Endodermal cell (in vitro differentiated cells): ENCODE measurements around the gene SYP. TPM values are rescaled to one million over a fixed set of nuclear protein-coding genes. Genes with fewer than 3 reads are reported as not detected.

Experiments used
- DNase-seq: peaks from one replicate; pipeline ENCODE4 v3.0.0-alpha.2; 2017
- H3K27ac ChIP-seq: 2 replicates; pipeline ENCODE4 v1.5.1; 2013; ENCODE audit warnings: mild to moderate bottlenecking, low read depth, low read length, moderate library complexity
- H3K27me3 ChIP-seq: 2 replicates; pipeline ENCODE4 v1.6.1; 2013; ENCODE audit warnings: mild to moderate bottlenecking, low read length, moderate library complexity; ENCODE audit not compliant: insufficient read depth, control insufficient read depth, poor library complexity, severe bottlenecking
- H3K36me3 ChIP-seq: 2 replicates; pipeline ENCODE4 v1.7.0; 2013; ENCODE audit warnings: mild to moderate bottlenecking, low read length, moderate library complexity; ENCODE audit not compliant: control insufficient read depth, insufficient read depth
- H3K4me1 ChIP-seq: one replicate; pipeline ENCODE4 v1.7.0; 2013; ENCODE audit warnings: low read length; ENCODE audit not compliant: control insufficient read depth, insufficient read depth
- H3K4me3 ChIP-seq: 2 replicates; pipeline ENCODE4 v1.5.1; 2013; ENCODE audit warnings: mild to moderate bottlenecking, low read length, moderate library complexity
- H3K9ac ChIP-seq: 2 replicates; pipeline ENCODE4 v1.6.1; 2013; ENCODE audit warnings: mild to moderate bottlenecking, low read length, moderate library complexity; ENCODE audit not compliant: poor library complexity, severe bottlenecking; ENCODE audit errors: extremely low read depth
- H3K9me3 ChIP-seq: 2 replicates; pipeline ENCODE4 v1.6.1; 2013; ENCODE audit warnings: mild to moderate bottlenecking, low read length, moderate library complexity; ENCODE audit not compliant: control insufficient read depth
- H3K27ac Mint-ChIP-seq: 2 replicates; pipeline ENCODE4 v1.8.0; 2020; ENCODE audit warnings: mixed read lengths
- H3K27me3 Mint-ChIP-seq: 2 replicates; pipeline ENCODE4 v1.8.0; 2021; ENCODE audit warnings: mild to moderate bottlenecking, mixed read lengths; ENCODE audit not compliant: insufficient read depth
- H3K36me3 Mint-ChIP-seq: 2 replicates; pipeline ENCODE4 v1.8.0; 2020; ENCODE audit warnings: low read depth, mixed read lengths
- H3K4me1 Mint-ChIP-seq: 2 replicates; pipeline ENCODE4 v1.8.0; 2020; ENCODE audit warnings: mixed read lengths
- H3K4me3 Mint-ChIP-seq: 2 replicates; pipeline ENCODE4 v1.8.0; 2020; ENCODE audit warnings: mild to moderate bottlenecking, moderate library complexity, mixed read lengths
- H3K9me3 Mint-ChIP-seq: 2 replicates; pipeline ENCODE4 v1.8.0; 2020; ENCODE audit warnings: mild to moderate bottlenecking, mixed read lengths
- CTCF ChIP-seq: fragments of 200-600 bp; sonication (generic); conservative IDR thresholded peaks from 2 replicates; pipeline ENCODE4 v1.5.0; 2021; ENCODE audit warnings: antibody characterized with exemption, mild to moderate bottlenecking
- WGBS, 2 experiments: methylation state at CpG; one replicate each; pipeline versions ENCODE4 v1.1.5 to v1.1.7; 2013; ENCODE audit warnings: missing lambda C conversion rate in 2 of 2, mixed read lengths in 1 of 2; ENCODE audit not compliant: insufficient coverage in 1 of 2, insufficient read length in 1 of 2; 5-methylcytosine and 5-hydroxymethylcytosine counted together
- total RNA-seq, 2 donors: library from RNA; stranded (reverse); fragmentation: NEBNext Ultra II Directional in 1 of 2; extraction: Animal tissue kit (Norgen Biotek cat#: 25700) in 1 of 2; gene quantifications; 2 replicates in 1 of 2; 3 replicates in 1 of 2; pipeline ENCODE4 v1.2.1, GENCODE V29; 2021

SYP gene
- total RNA-seq, 2 donors from 2014 or later: 0.48 to 0.51 TPM

- Mint-ChIP-seq H3K27ac (no peak overlapping the region), H3K4me3 (no peak overlapping the region), H3K9me3 (peaks cover 55% of the 10 kb centered on the region), H3K36me3 (peaks cover 8% of the 10 kb centered on the region), H3K27me3 (no peaks in the 10 kb centered on the region), H3K4me1 (no peaks in the 10 kb centered on the region)
- no peak for TF ChIP-seq CTCF
- H3K27ac ChIP-seq: no peak overlapping the region
- no peaks in the 10 kb centered on the region for H3K4me1 ChIP-seq
- no peaks in the 10 kb centered on the region for H3K9me3 ChIP-seq
- WGBS, 2 experiments: 91 to 94% methylated on average over 2 to 7 of the region's 7 CpGs
- no peaks in the 10 kb centered on the region for H3K36me3 ChIP-seq
- no peak overlapping the region for H3K4me3 ChIP-seq
- no peak overlapping the region for H3K9ac ChIP-seq
- no peak for DNase-seq
- no peaks in the 10 kb centered on the region for H3K27me3 ChIP-seq
Observed at GRCh38 chrX:49238735-49239134, 38.7 kb upstream of the SYP start.

- no peaks in the 10 kb centered on the region for H3K9me3 ChIP-seq
- no peak overlapping the region for H3K27ac Mint-ChIP-seq
- H3K27me3 ChIP-seq: no peaks in the 10 kb centered on the region
- no peak for DNase-seq
- H3K4me1 ChIP-seq: no peaks in the 10 kb centered on the region
- H3K36me3 Mint-ChIP-seq: peaks cover 6% of the 10 kb centered on the region
- WGBS, 2 experiments: 97 to 100% methylated on average over 2 to 9 of the region's 9 CpGs
- no peak overlapping the region for H3K4me3 ChIP-seq
- H3K9me3 Mint-ChIP-seq: peaks cover 53% of the 10 kb centered on the region
- H3K27me3 Mint-ChIP-seq: no peaks in the 10 kb centered on the region
- no peak overlapping the region for H3K27ac ChIP-seq
- H3K4me1 Mint-ChIP-seq: no peaks in the 10 kb centered on the region
- no peak overlapping the region for H3K4me3 Mint-ChIP-seq
- no peaks in the 10 kb centered on the region for H3K36me3 ChIP-seq
- no peak for TF ChIP-seq CTCF
- H3K9ac ChIP-seq: no peak overlapping the region
Observed at GRCh38 chrX:49237060-49237459, 37.1 kb upstream of the SYP start.

- 92 to 95% methylated on average over 14 to 54 of the region's 56 CpGs for WGBS, 2 experiments
- no peak for DNase-seq
- Mint-ChIP-seq H3K4me3 (no peak overlapping the region), H3K4me1 (no peaks in the 10 kb centered on the region), H3K9me3 (peaks cover 57% of the 10 kb centered on the region), H3K27me3 (peaks cover 2% of the 10 kb centered on the region), H3K36me3 (no peaks in the 10 kb centered on the region), H3K27ac (no peak overlapping the region)
- H3K9me3 ChIP-seq: no peaks in the 10 kb centered on the region
- no peak overlapping the region for H3K4me3 ChIP-seq
- H3K27ac ChIP-seq: no peak overlapping the region
- H3K9ac ChIP-seq: no peak overlapping the region
- no peak for TF ChIP-seq CTCF
- H3K36me3 ChIP-seq: no peaks in the 10 kb centered on the region
- no peaks in the 10 kb centered on the region for H3K4me1 ChIP-seq
- no peaks in the 10 kb centered on the region for H3K27me3 ChIP-seq
Observed at GRCh38 chrX:49233887-49234555, 34.0 kb upstream of the SYP start.
